ENCODE results near the gene HYAL1.
"Not testable (repeated sequence)": the region's sequence is repeated elsewhere in the genome, so short reads cannot be mapped to it uniquely, and the experiment has no call there.

The HYAL1 gene

DNA sequence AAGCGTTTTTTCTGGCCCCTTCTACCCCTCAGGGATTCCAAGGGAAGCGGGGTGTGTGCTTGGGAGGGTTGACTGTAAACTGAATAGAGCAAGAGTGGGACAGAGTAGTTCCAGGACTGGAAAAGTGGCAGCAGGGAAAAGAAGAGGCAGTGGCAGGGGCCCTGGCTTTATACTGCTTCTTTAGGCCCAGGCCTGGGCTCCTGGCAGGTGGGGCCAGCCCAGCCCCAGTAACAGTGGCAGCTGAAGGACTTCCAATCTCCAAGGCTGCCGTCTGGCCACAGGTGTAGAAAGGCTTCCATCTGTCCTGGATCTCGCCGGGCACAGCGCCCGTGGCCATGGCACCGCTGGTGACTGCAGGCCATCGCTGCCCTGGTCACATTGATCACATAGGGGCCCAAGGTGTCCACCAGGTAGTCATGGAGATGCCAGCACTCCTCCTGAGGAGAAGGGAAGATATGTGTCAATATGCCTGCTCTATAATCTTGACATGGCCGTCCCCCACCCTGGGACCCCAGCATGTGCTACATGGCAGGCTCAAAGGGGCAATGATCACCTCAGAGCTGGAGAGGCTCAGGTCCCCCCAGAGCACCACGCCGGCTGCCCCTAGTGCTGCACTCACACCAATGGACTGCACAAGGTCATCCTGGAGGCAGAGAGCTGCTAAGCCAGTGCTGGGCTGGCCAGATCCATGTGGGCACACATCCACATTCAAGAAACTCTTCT, 10.1 kb downstream of the HYAL1 start:
- DNase-seq, result no peak

DNA sequence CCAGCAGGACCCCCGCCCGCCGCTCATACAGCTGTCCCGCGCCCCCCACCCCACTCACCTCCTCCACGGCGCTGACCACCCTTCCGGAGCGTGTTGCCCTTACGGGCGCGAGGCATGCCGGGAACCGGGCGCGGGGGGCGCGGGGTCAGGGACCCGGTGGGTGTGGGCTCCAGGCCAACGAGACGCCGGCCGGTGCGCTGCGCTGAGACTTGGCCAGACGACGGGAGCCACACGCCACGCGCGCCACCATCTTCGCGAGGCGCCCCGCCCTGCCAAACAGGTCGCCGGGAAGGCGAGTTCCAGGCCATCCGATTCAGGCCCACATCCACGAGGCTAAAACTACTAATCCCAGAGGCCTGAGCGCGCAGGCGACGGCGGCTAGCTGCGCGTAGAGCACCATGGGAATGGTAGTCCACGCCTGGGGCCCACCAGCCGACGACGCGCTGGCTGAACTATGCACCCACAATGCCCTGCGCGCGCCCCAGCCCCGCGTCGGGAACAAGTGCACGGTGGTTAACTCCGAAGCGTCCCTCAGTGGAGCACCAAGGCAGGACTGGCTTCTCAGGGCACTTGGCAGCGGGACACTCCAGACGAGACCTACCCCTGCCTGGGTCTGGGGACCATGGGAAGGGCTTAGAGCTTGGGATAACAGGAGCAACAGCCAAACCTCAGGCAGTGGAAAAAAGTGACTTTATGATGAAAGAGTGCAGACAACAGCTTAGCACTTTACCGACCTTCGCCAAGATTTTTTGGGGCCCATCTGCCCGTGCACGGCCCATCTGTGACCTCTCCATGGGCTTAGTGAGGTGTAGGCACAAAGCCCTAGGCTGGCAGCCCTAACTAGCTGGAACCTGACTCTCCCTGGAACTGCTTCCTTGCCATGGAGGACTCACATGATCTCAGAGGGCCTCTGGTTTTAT, 11.0 kb downstream of the HYAL1 start, which contains the start of gene IFRD2:
Gene IFRD2, minus strand, starts transcription at position 271 of the 920 bp plus-strand sequence. Its CDS starts 155 bp downstream, at position 116.
- peak; percentile 92 for DNase-seq

DNA sequence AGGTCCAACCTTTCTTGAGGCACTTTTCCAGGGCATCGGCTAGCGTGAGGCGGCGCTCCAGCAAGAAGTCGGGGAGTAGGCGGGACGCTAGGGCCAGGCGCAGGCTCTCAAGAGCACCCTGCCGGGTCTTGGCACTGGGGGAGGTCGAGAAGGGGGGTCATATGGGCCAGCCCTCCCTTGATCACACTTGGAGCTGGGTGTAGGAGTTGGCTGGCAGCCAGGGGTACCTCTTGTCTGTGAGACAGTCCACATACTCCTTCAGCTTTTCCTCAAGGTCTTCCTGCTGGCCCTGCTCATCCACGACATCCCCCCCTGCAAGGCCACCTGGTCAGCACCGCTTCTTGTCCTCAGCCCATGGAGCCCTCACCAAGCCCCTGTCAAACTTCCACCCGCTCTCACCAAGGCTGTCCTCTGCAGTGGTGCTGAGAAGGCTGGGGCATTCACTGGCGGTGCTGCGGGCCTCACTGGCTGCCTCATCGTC, 13.2 kb downstream of the HYAL1 start:
- no peak for DNase-seq

DNA sequence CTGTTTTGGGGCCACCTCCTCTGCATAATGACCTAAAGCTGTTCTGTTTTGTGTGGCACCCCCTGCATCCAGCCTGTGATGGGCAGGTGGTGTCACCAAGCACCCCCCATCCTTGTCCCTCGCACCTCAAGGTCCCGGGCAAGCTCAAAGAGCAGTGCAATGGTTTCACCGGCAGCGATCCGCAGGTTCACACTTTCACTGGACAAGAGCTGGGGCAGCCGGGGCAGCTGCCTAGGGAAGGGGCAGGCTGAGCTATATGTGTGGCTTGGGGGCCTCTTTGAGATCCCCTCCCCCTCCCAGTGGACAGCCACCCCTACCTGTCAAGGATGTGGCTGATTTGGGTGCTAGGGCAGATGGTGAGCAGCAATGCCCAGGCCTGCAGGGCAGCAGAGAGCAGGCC, 14.2 kb downstream of the HYAL1 start:
- DNase-seq, result no peak

DNA sequence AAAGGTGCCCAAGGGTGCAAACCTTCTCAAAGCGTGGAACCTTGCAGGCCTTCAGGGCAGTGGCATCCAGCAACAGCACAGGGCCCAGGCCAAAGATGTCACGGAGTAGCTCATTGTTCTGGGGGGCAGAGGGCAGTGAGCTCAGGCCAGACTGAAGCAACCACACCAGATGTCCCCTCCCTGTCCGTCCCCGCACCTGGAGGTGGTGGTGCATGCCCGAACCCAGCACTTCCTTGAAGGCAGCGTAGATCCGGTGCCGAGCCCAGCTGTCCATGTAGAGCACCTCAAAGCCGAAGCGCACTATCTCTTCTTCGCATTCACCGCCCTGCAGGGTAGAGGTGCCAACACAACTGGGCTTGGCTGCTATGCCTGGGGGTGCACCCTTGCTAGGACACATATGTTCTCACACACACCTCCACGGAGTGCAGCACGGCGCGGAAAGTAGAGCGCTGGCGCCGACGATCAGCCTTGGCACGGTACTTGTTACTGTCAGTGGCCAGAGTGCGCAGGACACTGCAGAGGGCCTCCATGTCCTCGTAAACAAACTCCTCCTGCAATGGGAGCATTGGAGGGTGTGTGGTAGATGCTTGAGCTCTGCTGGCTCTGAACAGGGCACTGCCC, 14.9 kb downstream of the HYAL1 start:
- no peak for DNase-seq

DNA sequence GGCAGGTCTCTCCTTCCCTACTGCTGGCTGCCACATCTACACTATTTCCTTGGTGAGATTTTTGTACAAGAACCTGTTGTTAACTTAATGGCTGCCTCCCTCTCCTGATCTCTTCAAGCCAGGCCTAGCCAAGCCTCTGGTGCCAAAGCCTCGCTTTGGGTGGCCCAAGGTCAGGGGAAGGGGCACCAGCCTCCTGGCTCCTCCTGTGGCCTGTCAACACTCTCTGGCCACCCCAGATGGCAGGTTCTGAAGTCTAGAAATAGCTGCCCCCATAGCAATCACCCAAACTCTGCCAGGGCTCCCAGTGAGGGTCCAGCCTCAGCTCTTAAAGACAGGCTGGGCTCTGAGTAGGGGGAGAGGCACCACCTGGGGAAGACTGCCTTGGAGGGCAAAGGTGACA, 16.1 kb downstream of the HYAL1 start:
- no peak for DNase-seq

DNA sequence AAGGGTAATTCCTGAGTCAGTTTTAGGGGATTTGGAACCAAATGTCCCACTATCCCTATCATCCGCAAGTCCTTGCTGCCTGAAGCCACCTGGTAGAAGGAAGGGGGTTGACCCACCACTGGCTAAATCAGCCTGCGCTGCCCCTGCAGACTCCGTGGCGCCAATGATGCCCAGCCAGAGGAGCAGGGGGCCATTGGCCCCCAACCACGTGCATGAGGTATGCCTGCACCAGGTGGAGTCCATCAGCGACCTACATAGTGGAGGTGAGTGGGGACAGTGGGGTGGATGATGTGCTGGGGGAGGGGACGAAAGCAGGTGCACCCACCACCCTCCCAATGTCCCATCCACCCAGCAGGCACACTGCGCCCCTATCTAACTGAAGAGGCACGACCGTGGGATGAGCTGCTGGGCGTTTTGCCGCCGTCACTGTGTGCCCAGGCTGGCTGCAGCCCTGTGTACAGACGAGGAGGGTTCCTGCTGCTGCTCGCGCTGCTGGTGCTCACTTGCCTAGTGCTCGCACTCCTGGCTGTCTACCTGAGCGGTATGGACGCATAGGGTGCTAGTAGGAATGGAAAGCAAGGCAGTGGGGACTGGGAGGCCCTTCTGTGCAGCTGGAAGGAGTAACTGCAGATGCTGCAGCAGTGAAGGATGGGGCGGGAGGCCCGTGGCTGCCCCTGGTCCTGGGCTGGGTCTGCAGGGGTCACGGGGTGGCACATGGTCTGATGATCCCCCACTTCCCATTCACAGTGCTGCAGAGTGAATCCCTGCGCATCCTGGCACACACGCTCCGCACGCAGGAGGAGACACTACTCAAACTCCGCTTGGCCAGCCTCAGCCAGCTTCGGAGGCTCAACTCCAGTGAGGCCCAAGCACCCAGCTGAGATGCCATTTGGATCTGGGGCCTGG, 16.8 kb downstream of the HYAL1 start:
- no peak for DNase-seq

DNA sequence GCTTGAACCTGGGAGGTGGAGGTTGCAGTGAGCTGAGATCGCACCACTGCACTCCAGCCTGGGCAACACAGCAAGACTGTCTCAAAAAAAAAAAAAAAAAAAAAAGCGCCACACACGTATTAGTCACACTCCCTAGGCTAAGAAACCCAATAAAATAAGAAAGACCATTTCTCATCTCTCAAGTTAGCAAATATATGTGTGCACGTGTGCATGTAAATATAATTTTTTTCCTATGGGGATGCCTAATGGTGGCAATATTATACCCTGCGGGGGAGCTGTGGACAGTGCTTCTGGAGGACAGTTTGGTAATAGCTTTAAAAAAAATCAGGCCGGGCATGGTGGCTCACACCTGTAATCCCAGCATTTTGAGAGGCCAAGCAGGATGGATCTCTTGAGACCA, 19.3 kb downstream of the HYAL1 start:
- not testable (repeated sequence) for DNase-seq

DNA sequence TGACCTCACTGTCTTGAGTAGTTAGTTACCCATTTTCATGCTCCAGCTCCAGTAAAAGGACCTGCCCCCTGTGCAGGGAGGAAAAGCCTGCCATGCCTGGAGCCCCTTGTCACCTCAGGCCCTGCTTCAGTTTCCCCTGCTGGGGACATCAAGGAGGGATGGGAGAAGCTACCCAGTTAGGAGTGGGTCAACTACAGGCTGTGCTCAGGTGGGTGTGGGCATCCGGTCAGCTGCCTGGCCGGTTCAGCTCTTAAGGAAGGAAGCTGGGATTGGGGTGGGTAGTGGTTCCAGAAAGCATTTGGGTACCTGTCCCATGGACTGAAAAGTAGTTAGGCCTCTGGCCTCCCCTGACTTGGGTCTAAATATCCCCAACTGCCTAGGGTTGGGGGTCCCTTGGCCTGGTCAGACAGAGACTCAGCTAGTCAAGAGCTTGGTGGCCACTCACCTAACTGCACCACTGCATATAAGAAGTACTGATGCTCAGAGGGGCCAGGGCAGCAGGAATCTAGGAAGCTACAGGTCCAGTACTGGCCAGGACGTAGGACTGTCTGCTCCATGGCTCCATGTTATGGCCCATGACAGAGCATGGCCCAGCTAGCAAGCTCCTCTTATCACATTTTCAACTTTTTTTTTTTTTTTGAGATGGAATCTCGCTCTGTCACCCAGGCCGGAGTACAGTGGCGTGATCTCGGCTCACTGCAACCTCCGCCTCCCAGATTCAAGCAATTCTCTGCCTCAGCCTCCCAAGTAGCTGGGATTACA, 23.9 kb downstream of the HYAL1 start:
- no peak for DNase-seq

DNA sequence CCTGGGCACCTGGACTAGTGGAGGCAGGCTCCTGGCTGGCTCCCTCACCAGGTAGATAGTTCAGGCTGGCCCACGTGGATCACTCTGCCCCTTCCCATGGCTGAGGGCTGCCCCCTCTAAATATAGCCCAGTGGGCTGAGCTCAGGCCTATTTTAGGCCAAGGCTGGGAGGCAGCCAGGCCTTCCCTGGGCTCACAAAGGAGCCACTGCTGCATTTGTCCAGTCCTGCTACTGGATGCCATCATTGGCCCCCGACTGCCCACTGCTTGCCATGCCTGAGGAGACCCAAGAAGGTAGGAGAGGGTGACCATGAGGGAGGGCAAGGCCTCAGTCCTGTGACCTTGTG, 24.5 kb downstream of the HYAL1 start, which contains the start of gene LSMEM2:
Gene LSMEM2, plus strand, starts transcription at position 208 of the 345 bp plus-strand sequence. Its CDS starts 27 bp downstream, at position 235.
- DNase-seq, result no peak

DNA sequence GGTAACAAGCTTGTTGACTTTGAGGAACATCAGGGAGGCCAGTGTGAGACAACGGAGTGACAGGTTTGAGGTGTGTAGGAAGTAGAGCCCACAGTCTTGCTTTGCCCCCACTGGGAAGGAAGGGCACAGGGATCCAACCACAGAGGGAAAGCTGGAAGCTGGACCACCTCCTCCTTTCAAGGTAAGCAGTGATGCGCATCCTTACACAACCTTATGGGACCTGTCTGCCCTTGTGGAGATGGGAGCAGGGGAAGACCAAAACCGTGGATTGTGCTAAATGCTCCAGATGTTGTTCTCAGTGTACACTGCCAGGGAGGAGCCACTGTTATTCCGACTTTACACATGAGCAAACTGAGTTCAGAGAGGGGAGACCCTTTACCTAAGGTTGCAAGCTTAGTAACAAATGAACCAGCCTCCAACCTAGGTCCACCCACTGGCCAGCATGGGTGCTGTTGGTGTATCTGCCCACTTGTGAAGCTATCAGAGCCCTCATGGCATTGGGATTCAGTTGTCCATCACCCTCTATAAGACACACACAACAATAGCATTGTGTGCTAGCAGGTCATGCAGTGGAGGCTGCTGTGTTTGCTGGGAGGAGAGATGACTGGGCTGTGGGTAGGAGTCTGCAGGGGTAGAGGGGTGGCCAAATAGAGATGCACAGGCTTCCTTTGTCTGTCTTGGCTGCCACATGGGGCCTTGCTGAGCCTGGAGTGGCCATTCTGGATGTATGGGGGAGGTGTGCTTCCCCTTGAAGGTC, 25.1 kb downstream of the HYAL1 start:
- DNase-seq, result no peak

DNA sequence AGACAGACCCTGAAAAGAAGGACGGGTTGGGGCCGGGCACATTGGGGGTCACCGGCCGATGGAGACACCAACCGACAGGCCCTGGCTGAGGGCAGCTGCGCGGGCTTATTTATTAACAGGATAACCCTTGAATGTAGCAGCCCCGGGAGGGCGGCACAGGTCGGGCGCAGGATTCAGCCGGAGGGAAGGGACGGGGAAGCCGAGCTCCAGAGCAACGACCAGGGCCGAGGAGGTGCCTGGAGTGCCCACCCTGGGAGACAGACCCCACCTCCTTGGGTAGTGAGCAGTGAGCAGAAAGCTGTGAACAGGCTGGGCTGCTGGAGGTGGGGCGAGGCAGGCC, 26.6 kb downstream of the HYAL1 start:
- no peak for DNase-seq

DNA sequence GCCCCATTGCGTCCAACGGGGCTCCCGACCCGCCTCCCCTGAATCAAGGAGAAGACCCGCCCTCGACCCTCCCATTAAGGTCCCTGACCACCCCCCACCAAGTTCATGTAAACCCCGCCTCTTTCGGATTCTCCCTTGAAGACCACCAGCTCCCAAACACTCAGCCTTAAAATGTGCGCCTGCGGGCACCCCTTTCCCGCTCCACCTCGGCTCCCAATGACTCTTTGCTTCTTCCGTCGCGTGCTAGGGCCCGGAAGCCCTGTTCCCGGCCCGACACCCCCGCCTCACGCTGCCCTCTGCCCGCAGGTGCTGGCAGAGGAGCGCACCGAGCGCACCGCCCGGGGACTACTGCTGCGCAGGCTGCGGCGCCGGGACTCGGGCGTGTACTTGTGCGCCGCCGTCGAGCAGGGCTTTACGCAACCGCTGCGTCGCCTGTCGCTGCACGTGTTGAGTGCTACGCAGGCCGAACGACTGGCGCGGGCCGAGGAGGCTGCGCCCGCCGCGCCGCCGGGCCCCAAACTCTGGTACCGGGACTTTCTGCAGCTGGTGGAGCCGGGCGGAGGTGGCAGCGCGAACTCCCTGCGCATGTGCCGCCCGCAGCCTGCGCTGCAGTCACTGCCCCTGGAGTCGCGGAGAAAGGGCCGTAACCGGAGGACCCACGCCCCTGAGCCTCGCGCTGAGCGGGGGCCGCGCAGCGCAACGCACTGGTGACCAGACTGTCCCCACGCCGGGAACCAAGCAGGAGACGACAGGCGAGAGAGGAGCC, 27.2 kb downstream of the HYAL1 start:
- peak; percentile 41 for DNase-seq

DNA sequence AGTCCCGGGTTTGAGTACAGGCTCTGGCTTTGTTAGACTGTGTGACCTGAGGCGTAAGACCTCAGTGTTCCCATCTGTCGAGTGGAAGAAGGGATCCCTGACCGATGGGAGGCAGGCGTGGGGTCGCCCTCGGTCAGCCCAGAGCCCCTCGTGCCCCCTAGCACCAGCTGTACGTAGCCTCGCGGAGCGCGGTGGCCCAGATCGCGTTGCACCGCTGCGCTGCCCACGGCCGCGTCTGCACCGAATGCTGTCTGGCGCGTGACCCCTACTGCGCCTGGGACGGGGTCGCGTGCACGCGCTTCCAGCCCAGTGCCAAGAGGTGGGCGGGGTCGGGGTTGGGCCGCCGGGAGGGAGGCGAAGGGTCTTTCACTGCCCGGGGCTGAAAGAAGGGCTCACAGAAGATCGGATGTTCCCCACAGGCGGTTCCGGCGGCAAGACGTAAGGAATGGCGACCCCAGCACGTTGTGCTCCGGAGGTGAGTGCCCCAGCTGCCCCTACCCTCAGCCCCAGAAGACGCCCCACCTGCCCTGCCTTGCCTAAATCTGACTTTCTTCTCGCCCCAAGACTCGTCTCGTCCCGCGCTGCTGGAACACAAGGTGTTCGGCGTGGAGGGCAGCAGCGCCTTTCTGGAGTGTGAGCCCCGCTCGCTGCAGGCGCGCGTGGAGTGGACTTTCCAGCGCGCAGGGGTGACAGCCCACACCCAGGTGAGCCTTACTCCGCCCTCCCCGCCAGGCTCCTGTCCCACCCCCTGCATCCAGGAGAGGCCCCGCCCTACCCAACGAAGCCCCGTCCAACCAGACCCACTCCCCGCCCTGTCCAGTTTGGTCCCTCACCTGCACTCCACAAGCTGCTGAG, 28.0 kb downstream of the HYAL1 start:
- DNase-seq, result no peak

DNA sequence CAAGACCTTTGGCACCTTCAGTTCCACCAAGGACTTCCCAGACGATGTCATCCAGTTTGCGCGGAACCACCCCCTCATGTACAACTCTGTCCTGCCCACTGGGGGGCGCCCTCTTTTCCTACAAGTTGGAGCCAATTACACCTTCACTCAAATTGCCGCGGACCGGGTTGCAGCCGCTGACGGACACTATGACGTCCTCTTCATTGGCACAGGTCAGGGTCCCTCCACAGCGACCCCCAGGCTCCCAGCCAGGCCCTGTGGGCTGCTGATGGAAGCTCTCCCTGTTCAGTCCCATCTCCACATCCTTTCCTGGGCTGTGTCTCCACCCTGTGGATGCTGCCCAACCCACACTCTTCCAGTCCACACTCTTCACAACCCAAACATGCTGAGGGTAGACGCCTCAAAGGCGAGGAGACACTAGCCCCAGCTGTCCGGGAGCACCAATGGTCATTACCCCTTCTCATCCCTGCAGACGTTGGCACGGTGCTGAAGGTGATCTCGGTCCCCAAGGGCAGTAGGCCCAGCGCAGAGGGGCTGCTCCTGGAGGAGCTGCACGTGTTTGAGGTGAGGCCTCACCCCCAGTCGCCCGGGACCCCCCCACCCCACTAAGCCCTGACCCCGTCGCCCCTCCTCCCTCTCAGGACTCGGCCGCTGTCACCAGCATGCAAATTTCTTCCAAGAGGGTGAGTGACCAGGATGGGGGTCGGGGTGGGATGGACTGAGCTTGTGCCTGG, 28.8 kb downstream of the HYAL1 start:
- peak; percentile 69 for DNase-seq

DNA sequence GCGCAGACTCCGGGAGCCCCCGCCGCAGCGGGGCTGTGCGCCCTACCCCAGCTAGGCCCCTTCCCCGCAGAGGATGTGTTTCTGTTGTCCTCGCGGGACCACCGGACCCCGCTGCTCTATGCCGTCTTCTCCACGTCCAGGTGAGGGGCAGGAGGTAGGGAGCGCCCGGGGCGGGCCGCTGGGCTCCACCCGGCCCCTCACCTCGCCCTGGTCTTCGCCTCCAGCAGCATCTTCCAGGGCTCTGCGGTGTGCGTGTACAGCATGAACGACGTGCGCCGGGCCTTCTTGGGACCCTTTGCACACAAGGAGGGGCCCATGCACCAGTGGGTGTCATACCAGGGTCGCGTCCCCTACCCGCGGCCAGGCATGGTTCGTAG, 29.7 kb downstream of the HYAL1 start:
- no peak for DNase-seq

DNA sequence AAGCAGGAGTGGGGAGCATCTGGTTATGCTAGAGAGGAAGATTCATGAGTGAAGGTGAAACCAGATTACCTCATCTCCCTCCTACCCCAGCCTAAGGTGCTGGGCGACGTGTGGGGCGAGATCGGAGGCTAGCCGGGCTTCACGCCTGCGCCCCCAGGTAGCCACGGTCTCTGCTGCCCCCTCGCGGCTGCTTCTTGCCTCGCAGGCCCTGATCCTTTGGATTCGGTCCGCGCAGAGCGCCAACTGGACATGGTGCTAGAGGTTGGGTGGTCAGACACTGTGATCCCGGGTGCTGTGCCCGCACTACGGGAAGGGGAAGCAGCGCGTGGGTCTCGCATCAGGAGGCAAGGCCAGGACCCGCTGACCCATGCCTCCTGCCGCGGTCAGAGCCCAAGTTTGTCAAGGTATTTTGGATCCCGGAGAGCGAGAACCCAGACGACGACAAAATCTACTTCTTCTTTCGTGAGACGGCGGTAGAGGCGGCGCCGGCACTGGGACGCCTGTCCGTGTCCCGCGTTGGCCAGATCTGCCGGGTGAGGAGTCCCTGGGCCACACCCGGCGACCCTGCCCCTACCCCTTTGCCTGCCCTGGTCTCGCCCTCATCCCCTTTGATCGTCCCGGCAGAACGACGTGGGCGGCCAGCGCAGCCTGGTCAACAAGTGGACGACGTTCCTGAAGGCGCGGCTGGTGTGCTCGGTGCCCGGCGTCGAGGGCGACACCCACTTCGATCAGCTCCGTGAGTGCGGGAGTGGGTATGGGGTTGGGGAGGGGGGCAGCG, 30.3 kb downstream of the HYAL1 start:
- DNase-seq, result peak; percentile 89

DNA sequence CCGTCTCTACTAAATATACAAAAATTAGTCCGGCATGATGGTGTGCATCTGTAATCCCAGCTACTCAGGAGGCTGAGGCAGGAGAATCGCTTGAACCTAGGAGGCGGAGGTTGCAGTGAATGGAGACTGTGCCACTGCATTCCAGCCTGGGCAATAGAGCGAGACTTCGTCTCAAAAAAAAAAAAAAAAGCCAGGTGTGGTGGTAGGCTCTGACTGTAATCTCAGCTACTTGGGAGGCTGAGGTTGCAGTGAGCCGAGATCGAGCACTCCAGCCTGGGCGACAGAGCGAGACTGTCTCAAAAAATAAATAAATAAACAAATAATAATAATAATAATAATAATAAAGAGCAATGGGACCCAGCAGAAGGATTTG, 30.9 kb downstream of the HYAL1 start:
- not testable (repeated sequence) for DNase-seq
